HepG2 (cell line): ENCODE results near the gene HES1. TPM values are rescaled to one million over a fixed set of nuclear protein-coding genes. Genes with fewer than 3 reads are reported as not detected.
A peak's percentile ranks its signal among the peaks of the same experiment; 100 is the strongest.

Source experiments
- KLF11 ChIP-seq: IDR thresholded peaks from 2 replicates; pipeline ENCODE4 v1.6.1; 2016; ENCODE audit warnings: missing compliant biosample characterization
- MAFF ChIP-seq: IDR thresholded peaks from 2 replicates; pipeline ENCODE4 v1.6.1; 2011; ENCODE audit warnings: low read depth, low read length, improper control_type of control experiment
- RNF2 ChIP-seq: fragments of 450-650 bp; conservative IDR thresholded peaks from 2 replicates; pipeline ENCODE4 v1.6.1; 2016; ENCODE audit warnings: low read depth
- SP1 ChIP-seq, 2 experiments: fragments of 450-650 bp in 1 of 2; sonication (generic) in 1 of 2; formaldehyde crosslinking in 1 of 2; IDR thresholded peaks; 2 replicates each; pipeline versions ENCODE4 v1.4.0 to v1.6.1; 2016 to 2020; ENCODE audit warnings: missing genetic modification reagents in 1 of 2
- SYNCRIP ChIP-seq: fragments of 200-400 bp; formaldehyde crosslinking; IDR thresholded peaks from 2 replicates; pipeline ENCODE4 v1.6.1; 2018; ENCODE audit warnings: mild to moderate bottlenecking, low read depth, low read length; ENCODE audit not compliant: insufficient read depth
- ZMYM4 ChIP-seq: sonication (generic); formaldehyde crosslinking; IDR thresholded peaks from 2 replicates; pipeline ENCODE4 v1.8.1; 2023; ENCODE audit warnings: mild to moderate bottlenecking, missing genetic modification reagents
- ZNF124 ChIP-seq: sonication (generic); formaldehyde crosslinking; IDR thresholded peaks from 2 replicates; pipeline ENCODE4 v1.4.0; 2020; ENCODE audit warnings: missing genetic modification reagents
- ZNF142 ChIP-seq: sonication (generic); formaldehyde crosslinking; IDR thresholded peaks from 2 replicates; pipeline ENCODE4 v1.4.0; 2020; ENCODE audit warnings: missing genetic modification reagents
- ZNF30 ChIP-seq: sonication (generic); formaldehyde crosslinking; IDR thresholded peaks from 2 replicates; pipeline ENCODE4 v1.5.0; 2020; ENCODE audit warnings: mild to moderate bottlenecking, missing genetic modification reagents
- ZNF350 ChIP-seq: sonication (generic); formaldehyde crosslinking; IDR thresholded peaks from 2 replicates; pipeline ENCODE4 v1.4.0; 2020; ENCODE audit warnings: mild to moderate bottlenecking, low read depth, missing genetic modification reagents, borderline replicate concordance
- ZNF619 ChIP-seq: sonication (generic); formaldehyde crosslinking; IDR thresholded peaks from 2 replicates; pipeline ENCODE4 v1.4.0; 2020; ENCODE audit warnings: mild to moderate bottlenecking, missing genetic modification reagents
- polyA plus RNA-seq, 8 experiments: library from polyadenylated mRNA; depleted of rRNA in 3 of 8; stranded (reverse) in 7 of 8; unstranded in 1 of 8; fragments of >200 nt; fragmentation: Illumina TruSeq in 4 of 8; extraction: Trizol in 4 of 8; gene quantifications; 2 replicates each; pipeline versions ENCODE4 v1.2.1 to v1.2.3, GENCODE V29; 2011 to 2016; ENCODE audit warnings: low read depth in 4 of 8, missing spikeins in 1 of 8, mixed read lengths in 1 of 8; ENCODE audit not compliant: insufficient read depth in 1 of 8
- total RNA-seq, 5 experiments: library from RNA; depleted of rRNA; stranded (reverse); fragments of >200 nt; fragmentation: Illumina TruSeq; extraction: Trizol; gene quantifications; 2 replicates each; pipeline ENCODE4 v1.2.3, GENCODE V29; 2016; ENCODE audit warnings: low read depth in 1 of 5
- TF ChIP-seq, protein P1 (sequence below): sonication (generic); formaldehyde crosslinking; IDR thresholded peaks from 2 replicates; pipeline ENCODE4 v1.4.0; 2020; ENCODE audit warnings: missing genetic modification reagents, borderline replicate concordance
- TF ChIP-seq, protein P2 (sequence below): sonication (generic); formaldehyde crosslinking; IDR thresholded peaks from 2 replicates; pipeline ENCODE4 v1.5.0; 2020; ENCODE audit warnings: missing genetic modification reagents
- TF ChIP-seq, protein P3 (sequence below): sonication (generic); formaldehyde crosslinking; IDR thresholded peaks from 2 replicates; pipeline ENCODE4 v1.8.1; 2023; ENCODE audit warnings: mild to moderate bottlenecking, moderate library complexity, missing genetic modification reagents
- TF ChIP-seq, protein P4 (sequence below): sonication (generic); formaldehyde crosslinking; IDR thresholded peaks from 2 replicates; pipeline ENCODE4 v1.4.0; 2020; ENCODE audit warnings: missing genetic modification reagents

HES1 gene
- total and polyA plus RNA-seq, 2 of the 13 experiments (the other 11 are each of a cell fraction or from before 2014, with no cell fraction given): 15.4 to 19.8 TPM

GRCh38 chr3:194140520-194141414, 4.8 kb downstream of the HES1 start (continued):
- TF ChIP-seq ZNF142 (CRISPR knock-in tag): 0 out of 2 replicates have a peak, but pooled peaks have one; percentile 34
- TF ChIP-seq SP1 (IDR thresholded peaks at IDR 0.05): no peak
- TF ChIP-seq SP1 (CRISPR knock-in tag; IDR thresholded peaks at IDR 0.05): no peak
- TF ChIP-seq ZNF350 (CRISPR knock-in tag): 0 out of 2 replicates have a peak, but pooled peaks have one; percentile 35
- TF ChIP-seq, protein P1, sequence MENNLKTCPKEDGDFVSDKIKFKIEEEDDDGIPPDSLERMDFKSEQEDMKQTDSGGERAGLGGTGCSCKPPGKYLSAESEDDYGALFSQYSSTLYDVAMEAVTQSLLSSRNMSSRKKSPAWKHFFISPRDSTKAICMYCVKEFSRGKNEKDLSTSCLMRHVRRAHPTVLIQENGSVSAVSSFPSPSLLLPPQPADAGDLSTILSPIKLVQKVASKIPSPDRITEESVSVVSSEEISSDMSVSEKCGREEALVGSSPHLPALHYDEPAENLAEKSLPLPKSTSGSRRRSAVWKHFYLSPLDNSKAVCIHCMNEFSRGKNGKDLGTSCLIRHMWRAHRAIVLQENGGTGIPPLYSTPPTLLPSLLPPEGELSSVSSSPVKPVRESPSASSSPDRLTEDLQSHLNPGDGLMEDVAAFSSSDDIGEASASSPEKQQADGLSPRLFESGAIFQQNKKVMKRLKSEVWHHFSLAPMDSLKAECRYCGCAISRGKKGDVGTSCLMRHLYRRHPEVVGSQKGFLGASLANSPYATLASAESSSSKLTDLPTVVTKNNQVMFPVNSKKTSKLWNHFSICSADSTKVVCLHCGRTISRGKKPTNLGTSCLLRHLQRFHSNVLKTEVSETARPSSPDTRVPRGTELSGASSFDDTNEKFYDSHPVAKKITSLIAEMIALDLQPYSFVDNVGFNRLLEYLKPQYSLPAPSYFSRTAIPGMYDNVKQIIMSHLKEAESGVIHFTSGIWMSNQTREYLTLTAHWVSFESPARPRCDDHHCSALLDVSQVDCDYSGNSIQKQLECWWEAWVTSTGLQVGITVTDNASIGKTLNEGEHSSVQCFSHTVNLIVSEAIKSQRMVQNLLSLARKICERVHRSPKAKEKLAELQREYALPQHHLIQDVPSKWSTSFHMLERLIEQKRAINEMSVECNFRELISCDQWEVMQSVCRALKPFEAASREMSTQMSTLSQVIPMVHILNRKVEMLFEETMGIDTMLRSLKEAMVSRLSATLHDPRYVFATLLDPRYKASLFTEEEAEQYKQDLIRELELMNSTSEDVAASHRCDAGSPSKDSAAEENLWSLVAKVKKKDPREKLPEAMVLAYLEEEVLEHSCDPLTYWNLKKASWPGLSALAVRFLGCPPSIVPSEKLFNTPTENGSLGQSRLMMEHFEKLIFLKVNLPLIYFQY: no peak
- TF ChIP-seq, protein P2, sequence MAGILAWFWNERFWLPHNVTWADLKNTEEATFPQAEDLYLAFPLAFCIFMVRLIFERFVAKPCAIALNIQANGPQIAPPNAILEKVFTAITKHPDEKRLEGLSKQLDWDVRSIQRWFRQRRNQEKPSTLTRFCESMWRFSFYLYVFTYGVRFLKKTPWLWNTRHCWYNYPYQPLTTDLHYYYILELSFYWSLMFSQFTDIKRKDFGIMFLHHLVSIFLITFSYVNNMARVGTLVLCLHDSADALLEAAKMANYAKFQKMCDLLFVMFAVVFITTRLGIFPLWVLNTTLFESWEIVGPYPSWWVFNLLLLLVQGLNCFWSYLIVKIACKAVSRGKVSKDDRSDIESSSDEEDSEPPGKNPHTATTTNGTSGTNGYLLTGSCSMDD (CRISPR knock-in tag): no peak
- TF ChIP-seq ZNF124 (CRISPR knock-in tag): no peak
- no peak for TF ChIP-seq RNF2
- no peak for TF ChIP-seq KLF11
- TF ChIP-seq SYNCRIP: no peak
- TF ChIP-seq, protein P3, sequence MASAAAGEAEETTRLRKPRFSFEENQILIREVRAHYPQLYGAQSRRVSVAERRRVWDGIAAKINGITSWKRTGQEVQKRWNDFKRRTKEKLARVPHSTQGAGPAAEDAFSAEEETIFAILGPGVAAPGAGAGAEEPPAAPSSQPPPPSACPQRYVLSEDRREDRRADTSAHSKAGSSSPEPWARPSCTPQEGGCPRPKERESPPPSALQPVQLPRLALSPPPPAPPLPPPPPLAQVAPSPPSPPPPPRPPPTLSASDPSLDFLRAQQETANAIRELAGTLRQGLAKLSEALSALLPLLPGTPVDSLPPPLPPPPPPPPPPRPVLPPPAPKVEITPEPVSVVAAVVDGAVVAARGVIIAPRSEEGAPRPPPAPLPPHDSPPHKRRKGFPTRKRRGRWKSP (CRISPR knock-in tag): no peak
- TF ChIP-seq ZNF619: no peak
- peak; percentile 41; the same call in 1 of the 2 replicates for TF ChIP-seq ZMYM4 (CRISPR knock-in tag)
- TF ChIP-seq, protein P4, sequence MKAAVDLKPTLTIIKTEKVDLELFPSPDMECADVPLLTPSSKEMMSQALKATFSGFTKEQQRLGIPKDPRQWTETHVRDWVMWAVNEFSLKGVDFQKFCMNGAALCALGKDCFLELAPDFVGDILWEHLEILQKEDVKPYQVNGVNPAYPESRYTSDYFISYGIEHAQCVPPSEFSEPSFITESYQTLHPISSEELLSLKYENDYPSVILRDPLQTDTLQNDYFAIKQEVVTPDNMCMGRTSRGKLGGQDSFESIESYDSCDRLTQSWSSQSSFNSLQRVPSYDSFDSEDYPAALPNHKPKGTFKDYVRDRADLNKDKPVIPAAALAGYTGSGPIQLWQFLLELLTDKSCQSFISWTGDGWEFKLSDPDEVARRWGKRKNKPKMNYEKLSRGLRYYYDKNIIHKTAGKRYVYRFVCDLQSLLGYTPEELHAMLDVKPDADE: no peak
- no peak for TF ChIP-seq MAFF
- no peak for TF ChIP-seq ZNF30
